Measurements from ENCODE around the gene C6orf15.

The C6orf15 gene

GRCh38 chr6:31115941-31116560 lies 3.7 kb upstream of the C6orf15 start:
- no peak for DNase-seq (ENCODE audit: extremely low read depth, insufficient read length)
- H3K27me3 ChIP-seq (replicated peaks; ENCODE audit: control insufficient read depth, insufficient read depth, low read length): peaks cover 3% of the 10 kb centered on the region
- no peak overlapping the region for H3K4me3 ChIP-seq (replicated peaks; ENCODE audit: low read depth, low read length)
- no peaks in the 10 kb centered on the region for H3K36me3 ChIP-seq (ENCODE audit: control insufficient read depth, insufficient read depth, low read length)
- no peak for TF ChIP-seq CTCF (IDR thresholded peaks at IDR 0.05; ENCODE audit: insufficient read depth, low read length, poor library complexity, severe bottlenecking)

GRCh38 chr6:31114970-31115849 lies 2.8 kb upstream of the C6orf15 start:
- Histone ChIP-seq H3K36me3 (ENCODE audit: control insufficient read depth, insufficient read depth, low read length) (no peaks in the 10 kb centered on the region), H3K27me3 (replicated peaks; ENCODE audit: control insufficient read depth, insufficient read depth, low read length) (peaks cover 3% of the 10 kb centered on the region), H3K4me3 (replicated peaks; ENCODE audit: low read depth, low read length) (no peak overlapping the region)
- no peak for TF ChIP-seq CTCF (IDR thresholded peaks at IDR 0.05; ENCODE audit: insufficient read depth, low read length, poor library complexity, severe bottlenecking)
- no peak for DNase-seq (ENCODE audit: extremely low read depth, insufficient read length)

GRCh38 chr6:31114541-31114878 lies 2.1 kb upstream of the C6orf15 start, which contains the start of gene PSORS1C1:
PSORS1C1 (plus strand) TSS chr6:31114800; CDS start chr6:31129633, 14,833 bp downstream.
- no peak for TF ChIP-seq CTCF (IDR thresholded peaks at IDR 0.05; ENCODE audit: insufficient read depth, low read length, poor library complexity, severe bottlenecking)
- DNase-seq (ENCODE audit: extremely low read depth, insufficient read length): no peak
- peaks cover 3% of the 10 kb centered on the region for H3K27me3 ChIP-seq (replicated peaks; ENCODE audit: control insufficient read depth, insufficient read depth, low read length)
- no peaks in the 10 kb centered on the region for H3K36me3 ChIP-seq (ENCODE audit: control insufficient read depth, insufficient read depth, low read length)
- H3K4me3 ChIP-seq (replicated peaks; ENCODE audit: low read depth, low read length): no peak within 1 kb of the TSS

DNA sequence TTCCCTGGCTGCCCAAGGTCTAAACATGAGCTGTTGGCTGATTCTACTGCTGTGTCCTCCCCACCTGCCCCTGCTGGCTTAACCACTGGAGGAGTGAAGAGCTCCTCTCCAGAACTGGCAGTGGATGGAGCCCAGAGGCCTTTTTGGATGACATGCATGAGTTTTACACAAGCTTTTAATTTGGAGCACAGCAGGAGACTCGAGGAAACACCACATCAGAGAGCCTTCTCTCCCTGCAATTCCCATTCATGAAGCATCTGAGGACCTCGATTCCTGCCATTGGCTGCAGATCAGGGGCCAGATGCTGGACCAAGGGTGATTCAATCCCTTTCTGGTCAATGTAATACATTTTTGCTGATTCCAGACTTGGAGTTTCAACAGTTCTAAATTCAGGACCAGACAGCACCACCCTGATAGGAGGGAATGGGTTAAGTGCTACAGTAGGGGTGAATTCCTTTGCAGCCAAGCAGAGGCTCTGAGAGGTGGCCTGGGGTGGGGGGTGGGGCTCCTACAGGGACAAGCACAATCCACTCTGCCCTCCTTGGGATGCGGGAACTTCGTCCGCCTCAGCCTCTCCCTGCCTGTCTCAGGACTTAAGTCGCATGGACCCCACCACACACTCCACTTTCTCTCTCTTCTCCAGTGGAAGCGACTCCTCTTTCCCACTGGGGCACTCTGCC lies 1.6 kb upstream of the C6orf15 start:
- H3K27me3 ChIP-seq (replicated peaks; ENCODE audit: control insufficient read depth, insufficient read depth, low read length): peaks cover 3% of the 10 kb centered on the region
- TF ChIP-seq CTCF (IDR thresholded peaks at IDR 0.05; ENCODE audit: insufficient read depth, low read length, poor library complexity, severe bottlenecking): no peak
- H3K36me3 ChIP-seq (ENCODE audit: control insufficient read depth, insufficient read depth, low read length): no peaks in the 10 kb centered on the region
- no peak overlapping the region for H3K4me3 ChIP-seq (replicated peaks; ENCODE audit: low read depth, low read length)
- no peak for DNase-seq (ENCODE audit: extremely low read depth, insufficient read length)

DNA sequence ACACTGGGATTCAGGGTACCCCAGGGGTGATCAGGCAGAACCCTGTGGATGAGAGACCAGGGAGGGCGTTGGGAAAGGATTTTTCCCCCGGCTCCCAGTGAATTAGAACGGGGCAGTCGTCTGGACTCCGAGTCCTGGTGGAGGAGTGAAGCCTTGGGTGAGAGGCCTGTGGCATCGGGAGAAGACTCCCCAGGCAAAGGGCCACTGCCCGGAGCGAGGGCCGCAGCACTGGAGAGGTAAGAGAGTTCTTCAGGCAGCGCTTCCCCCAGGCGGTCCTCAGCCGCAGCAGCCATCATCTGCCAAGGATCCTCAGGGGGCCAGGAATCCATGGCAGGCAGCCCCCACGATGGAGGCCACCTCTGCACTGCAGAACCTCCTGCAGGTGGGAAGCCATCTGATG lies 663 bp downstream of the C6orf15 start:
- no peak overlapping the region for H3K4me3 ChIP-seq (replicated peaks; ENCODE audit: low read depth, low read length)

More for the DNA sequence above, 663 bp downstream of the C6orf15 start:
- Histone ChIP-seq H3K36me3 (ENCODE audit: control insufficient read depth, insufficient read depth, low read length) (no peaks in the 10 kb centered on the region), H3K27me3 (replicated peaks; ENCODE audit: control insufficient read depth, insufficient read depth, low read length) (peaks cover 3% of the 10 kb centered on the region)
- no peak for DNase-seq (ENCODE audit: extremely low read depth, insufficient read length)
- no peak for TF ChIP-seq CTCF (IDR thresholded peaks at IDR 0.05; ENCODE audit: insufficient read depth, low read length, poor library complexity, severe bottlenecking)
